ENCODE results near the gene ZNF683. TPM values are rescaled to one million over a fixed set of nuclear protein-coding genes. Genes with fewer than 3 reads are reported as not detected.
A peak's percentile ranks its signal among the peaks of the same experiment; 100 is the strongest.

The ZNF683 gene
- total and polyA plus RNA-seq, 9 of the 15 experiments (the other 6 are each of a cell fraction or from before 2014, with no cell fraction given), result not detected

GRCh38 chr1:26389604-26390247, 17.2 kb upstream of the ZNF683 start:
- Histone ChIP-seq H3K27ac (ENCODE audit: extremely low read depth, low read depth, low read length) (no peak overlapping the region), H3K36me3 (ENCODE audit: control insufficient read depth, insufficient read depth, low read length) (no peaks in the 10 kb centered on the region), H4K20me1 (replicated peaks; ENCODE audit: control insufficient read depth, insufficient read depth, low read length) (no peaks in the 10 kb centered on the region), H2AFZ (ENCODE audit: low read depth, low read length) (no peak overlapping the region), H3K27me3 (ENCODE audit: control insufficient read depth in 2 of 2, insufficient read depth in 2 of 2, low read length in 2 of 2) (no peaks in the 10 kb centered on the region), H3K9ac (ENCODE audit: insufficient read depth in 1 of 2, low read depth in 2 of 2, low read length in 2 of 2) (0 out of 4 replicates have a peak overlapping the region, but pooled peaks of 1 of the 2 experiments have one; percentile 0), H3K4me2 (ENCODE audit: insufficient read depth, low read length) (no peak overlapping the region), H3K4me3 (no peak overlapping the region), H3K9me1 (ENCODE audit: control insufficient read depth, insufficient read depth, low read length) (no peaks in the 10 kb centered on the region), H3K79me2 (ENCODE audit: control insufficient read depth, insufficient read depth, low read length) (no peaks in the 10 kb centered on the region), H3K4me1 (replicated peaks in 1 of 2; ENCODE audit: control insufficient read depth in 2 of 2, insufficient read depth in 2 of 2, low read length in 2 of 2) (peaks cover 5 to 15% of the 10 kb centered on the region in 2 experiments), H3K9me3 (replicated peaks; ENCODE audit: control insufficient read depth, insufficient read depth, low read depth, low read length) (no peaks in the 10 kb centered on the region)
- intact Hi-C loops (cut with micrococcal nuclease) (loop anchor here (2.0 to 10.0 kb wide), 2 partner anchors 105 to 215 kb away; partner anchors contain the start of genes CNKSR1 and ZNF593OS), in situ Hi-C loops (cut with MboI) (loop anchor here (5.0 kb wide), 1 partner anchor 112 kb away; no protein-coding TSS in a partner anchor)
- ATAC-seq (no peak), FAIRE-seq (no peak), DNase-seq (ENCODE audit: extremely low read depth in 1 of 4, low spot score in 3 of 4) (no peak)
- BruUV-seq (replicated peaks), result no TSS peak
- WGBS (ENCODE audit: insufficient coverage, low coverage, missing lambda C conversion rate), result 60% methylated on average over 4 of the region's 4 CpGs
- POLR2A ChIA-PET, result interaction anchor here (0.9 kb wide), 1 partner anchor 57 kb away, joined by 3 read pairs; no protein-coding TSS in a partner anchor
- CTCF ChIA-PET (ENCODE audit: low intra/inter-chr PET ratio), result no interaction called here
- no peak for TF ChIP-seq THRB (CRISPR knock-in tag; conservative IDR thresholded peaks at IDR 0.05)
- TF ChIP-seq ATF3 (IDR thresholded peaks at IDR 0.05), result peak; percentile 77
- TF ChIP-seq ATF3 (CRISPR knock-in tag; conservative IDR thresholded peaks at IDR 0.05), result no peak
- no peak for TF ChIP-seq MTA1 (IDR thresholded peaks at IDR 0.05; ENCODE audit: borderline replicate concordance)
- TF ChIP-seq ZNF644 (tag; IDR thresholded peaks at IDR 0.05; ENCODE audit: low read depth), result no peak
- no peak for TF ChIP-seq ATF6 (CRISPR knock-in tag; IDR thresholded peaks at IDR 0.05)
- TF ChIP-seq ZNF384 (IDR thresholded peaks at IDR 0.05; ENCODE audit: low read depth, low read length), result no peak
- TF ChIP-seq CEBPB (tag; IDR thresholded peaks at IDR 0.05), result peak; percentile 58
